Fibroblast of upper back skin (primary cell): ENCODE data around the gene LRRC1.

Experiments used
- DNase-seq: peaks from one replicate; pipeline ENCODE4 v3.0.0-alpha.2; 2013

The LRRC1 gene

DNA sequence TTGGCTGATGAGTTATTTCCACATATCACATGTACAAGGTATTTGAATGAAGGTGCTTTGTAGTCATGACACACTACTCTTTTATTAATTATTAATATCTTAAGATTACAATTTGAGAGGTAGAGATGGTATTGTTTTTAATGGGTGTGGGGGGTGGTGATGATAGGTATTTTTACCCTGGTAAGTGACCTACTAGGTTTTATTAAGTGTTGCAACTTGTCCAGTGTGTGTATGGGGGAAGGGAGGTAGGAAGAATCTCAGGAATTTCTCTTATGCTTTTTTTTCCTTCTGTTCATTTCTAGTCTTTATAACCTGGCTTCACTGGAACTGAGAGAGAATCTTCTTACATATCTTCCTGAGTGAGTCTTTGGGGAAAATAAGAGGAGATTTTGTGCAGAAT is 101.4 kb downstream of the LRRC1 start:
- peak; percentile 65 for DNase-seq

GRCh38 chr6:53898026-53898795 is 103.4 kb downstream of the LRRC1 start:
- DNase-seq = peak; percentile 35

DNA sequence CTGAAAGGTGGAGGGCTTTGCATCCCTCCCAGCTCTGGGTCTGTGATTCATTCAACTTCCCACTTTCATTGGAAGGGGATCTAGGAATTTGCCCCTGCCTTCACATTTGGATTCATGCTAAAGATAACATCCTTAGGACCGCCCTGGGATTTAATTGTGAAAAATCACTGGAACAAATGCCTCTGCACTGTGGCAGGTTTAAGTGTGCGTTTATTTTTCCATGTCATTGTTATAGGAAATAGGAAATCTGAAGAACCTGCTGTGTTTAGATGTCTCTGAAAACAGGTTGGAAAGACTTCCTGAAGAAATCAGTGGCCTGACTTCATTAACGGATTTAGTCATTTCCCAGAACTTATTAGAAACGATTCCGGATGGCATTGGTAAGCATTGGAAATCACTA is 104.7 kb downstream of the LRRC1 start:
- no peak for DNase-seq

DNA sequence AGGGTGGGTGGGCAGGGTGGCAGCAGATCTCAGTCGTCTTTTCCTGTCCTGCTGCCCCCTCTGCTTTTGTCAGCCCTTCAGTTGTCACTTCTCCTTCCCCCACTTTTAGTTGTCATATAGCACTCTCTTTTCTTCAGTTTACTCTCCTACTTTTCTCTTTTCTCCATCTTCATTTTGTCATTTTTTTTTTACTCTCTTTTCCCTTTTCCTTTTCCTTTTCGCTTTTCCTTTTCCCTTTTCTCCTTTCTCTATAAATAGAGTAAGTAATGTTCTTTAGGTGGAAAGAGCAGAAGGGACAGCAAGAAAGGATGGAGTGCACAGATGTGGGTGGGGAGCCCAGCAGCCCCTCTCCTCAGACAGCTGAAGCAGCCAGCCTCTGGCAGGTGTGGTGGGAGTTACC is 108.6 kb downstream of the LRRC1 start:
- DNase-seq = no peak

DNA sequence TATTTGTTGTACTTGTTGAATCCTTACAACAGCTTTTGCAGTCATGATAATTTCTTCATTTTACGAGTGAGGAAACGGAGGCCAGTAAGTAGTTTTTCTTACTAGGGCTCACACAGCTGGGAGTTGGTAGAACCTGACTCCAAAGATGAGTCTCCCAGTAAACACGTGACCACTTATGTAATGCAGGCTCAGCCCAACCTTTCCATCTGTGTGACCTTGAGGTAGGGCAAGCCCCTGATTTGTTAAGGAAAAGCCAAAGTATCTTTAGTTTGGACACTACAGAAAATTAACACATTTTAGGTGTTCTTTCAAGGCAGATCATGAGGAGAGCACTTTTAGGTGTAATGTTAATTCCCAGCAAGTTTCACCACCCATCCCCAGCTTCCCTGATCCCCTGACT is 111.3 kb downstream of the LRRC1 start:
- DNase-seq = no peak

DNA sequence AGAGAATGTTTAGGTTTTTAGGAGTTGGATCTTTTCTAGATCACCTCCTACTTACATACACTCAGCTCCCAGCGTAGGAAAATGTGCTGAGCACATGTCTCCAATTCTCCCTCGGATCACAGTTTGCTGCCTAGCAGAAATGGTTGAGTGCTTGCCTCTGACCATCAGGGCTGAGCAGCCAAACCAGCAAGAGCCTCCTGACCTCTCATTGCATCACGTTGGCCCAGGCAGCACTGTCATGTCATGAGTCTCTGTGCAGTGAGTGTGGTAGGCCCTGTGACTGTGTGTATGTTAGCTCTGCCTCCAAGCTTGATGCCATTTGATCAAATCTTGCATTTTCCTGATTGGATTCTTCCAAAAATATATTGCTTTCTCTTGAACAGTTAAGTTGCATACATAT is 112.0 kb downstream of the LRRC1 start:
- DNase-seq = no peak

DNA sequence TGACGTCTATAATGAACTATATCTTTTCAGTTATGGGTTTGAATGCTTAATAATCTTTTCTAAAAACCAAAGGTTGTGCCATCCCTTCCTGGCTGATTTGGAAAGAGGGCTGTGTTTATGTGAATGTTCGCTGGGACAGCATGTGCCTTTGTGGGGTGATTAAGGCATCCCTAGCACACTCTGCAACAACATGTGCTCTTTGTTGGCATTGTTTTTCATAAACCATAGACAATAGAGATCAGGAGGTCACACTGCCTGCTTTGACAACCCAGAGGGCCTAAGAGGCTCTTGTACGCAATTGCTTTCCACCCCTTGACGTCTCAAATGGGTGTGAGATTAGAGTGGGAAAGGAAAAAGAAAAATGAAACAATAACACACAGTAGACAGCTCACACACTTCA is 116.0 kb downstream of the LRRC1 start:
- DNase-seq = no peak

- no peak for DNase-seq
These were observed 117.9 kb downstream of the LRRC1 start for GRCh38 chr6:53912661-53913060.

DNA sequence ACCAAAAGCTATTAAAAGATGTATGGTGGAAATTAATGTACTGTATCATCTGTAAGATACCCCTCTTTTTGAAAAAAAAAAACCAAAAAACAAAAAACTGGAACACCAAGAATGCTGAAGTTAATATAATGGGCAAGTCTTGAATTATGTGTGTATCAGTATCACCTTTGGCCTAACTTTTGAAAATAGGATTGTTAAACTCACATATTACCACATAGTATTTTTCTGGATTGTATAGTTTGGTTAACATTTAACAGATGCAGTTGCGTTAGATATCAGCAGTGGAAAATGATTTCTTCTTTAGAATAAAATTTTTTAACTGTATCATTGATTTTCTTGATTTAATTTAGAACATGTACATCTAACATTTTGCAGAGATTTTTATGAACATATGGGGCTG is 118.5 kb downstream of the LRRC1 start:
- DNase-seq = no peak

GRCh38 chr6:53915026-53915691 is 120.4 kb downstream of the LRRC1 start:
- DNase-seq = no peak

DNA sequence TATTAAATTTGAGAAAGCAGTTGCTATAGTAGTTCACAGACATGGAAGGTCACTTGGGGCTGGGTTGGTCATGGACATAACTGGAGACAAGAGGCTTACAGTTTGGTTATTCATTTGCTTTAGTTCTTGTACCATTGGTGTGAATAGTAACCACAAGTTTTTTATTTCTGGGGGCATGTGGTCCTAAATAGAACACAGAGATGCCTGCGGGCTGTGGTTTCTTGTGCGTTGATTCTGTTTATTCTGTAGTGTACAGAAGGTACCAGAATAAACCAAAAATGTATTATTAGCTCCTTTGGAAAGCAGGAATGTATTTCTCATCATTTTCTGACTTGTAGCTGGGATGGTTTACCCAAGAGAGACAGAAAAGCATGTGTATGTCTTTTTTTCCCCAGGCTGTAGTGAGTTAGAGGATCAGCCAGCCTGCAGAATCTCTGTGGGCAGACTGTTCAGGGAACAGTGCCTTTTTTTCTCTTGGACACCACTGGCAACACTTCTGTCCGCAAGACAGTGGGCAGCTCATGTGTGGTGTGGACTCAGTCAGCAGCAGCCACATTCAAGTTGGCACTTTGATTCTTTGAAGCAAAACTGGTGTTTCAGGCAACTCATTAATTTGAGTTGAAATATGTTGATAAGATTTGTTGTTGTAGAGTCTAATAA is 122.1 kb downstream of the LRRC1 start:
- DNase-seq = no peak

GRCh38 chr6:53917464-53917842 is 122.6 kb downstream of the LRRC1 start:
- DNase-seq = no peak

GRCh38 chr6:53918854-53919510 is 124.2 kb downstream of the LRRC1 start:
- no peak for DNase-seq

DNA sequence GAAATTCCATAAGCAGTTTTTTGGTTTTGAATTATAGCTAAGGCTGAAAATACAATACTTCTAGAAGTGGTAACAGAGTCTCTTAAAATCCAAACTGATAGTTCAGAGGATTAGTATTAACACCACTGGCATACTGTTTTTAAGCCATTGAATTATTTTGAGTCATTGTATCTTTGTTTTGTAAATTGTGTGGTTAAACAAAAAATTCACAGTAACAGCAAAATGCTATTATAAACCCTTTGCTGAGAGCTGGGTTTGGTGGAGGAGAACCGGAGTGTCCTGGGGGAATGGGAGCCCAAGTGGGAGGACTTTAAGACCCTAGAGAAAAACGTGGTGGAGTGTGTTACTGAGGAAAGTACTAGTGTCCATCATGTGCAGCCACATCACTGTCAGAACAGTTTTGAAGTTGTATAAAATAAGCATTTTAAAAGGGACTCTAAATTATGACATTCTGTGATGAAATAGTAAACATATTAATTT is 125.1 kb downstream of the LRRC1 start:
- DNase-seq = no peak

- DNase-seq = no peak
These were observed 126.1 kb downstream of the LRRC1 start for GRCh38 chr6:53920881-53921280.

DNA sequence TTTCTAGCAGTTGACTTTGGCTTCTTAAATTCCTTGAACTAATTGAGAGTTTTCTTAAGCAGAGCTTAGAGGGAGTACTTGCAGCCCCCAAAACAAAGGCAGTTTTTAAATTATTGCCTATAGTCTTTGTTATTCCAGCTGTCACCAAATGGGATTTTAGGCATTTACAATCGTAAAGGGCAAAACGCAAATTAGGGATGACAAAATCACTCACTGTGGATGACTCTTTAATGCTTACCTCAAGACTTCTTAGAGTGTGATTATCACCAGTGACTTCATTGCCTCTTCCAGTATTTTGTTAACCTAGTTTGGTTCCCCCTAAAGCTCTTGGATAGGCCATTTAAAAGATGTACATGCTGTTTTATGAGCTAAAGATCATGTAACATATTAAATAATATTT is 126.8 kb downstream of the LRRC1 start:
- no peak for DNase-seq

GRCh38 chr6:53922539-53922981 is 127.8 kb downstream of the LRRC1 start:
- peak; percentile 22 for DNase-seq

DNA sequence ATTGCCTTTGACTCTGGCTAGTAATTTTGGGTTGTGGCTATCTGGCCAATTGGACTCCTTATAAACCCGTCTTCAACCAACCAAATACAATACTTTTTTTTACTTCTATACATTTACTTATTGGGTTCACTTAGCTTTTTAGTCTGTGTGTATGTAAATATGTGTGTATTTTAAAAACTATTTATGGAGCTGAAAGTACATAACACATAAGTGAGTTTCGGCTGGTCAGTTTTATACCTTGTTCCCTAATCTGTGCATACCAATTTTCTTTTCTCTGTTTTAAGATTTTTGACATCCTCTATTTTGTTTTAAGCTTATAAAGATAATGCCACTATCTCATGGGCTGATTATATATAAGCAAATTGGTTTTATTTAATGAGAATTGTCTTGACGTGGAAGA is 129.5 kb downstream of the LRRC1 start:
- no peak for DNase-seq

GRCh38 chr6:53924821-53925422 is 130.1 kb downstream of the LRRC1 start:
- no peak for DNase-seq

- DNase-seq = no peak
These were observed 131.1 kb downstream of the LRRC1 start for GRCh38 chr6:53925891-53926290.

- DNase-seq = peak; percentile 37
These were observed 131.7 kb downstream of the LRRC1 start for GRCh38 chr6:53926505-53926904.

DNA sequence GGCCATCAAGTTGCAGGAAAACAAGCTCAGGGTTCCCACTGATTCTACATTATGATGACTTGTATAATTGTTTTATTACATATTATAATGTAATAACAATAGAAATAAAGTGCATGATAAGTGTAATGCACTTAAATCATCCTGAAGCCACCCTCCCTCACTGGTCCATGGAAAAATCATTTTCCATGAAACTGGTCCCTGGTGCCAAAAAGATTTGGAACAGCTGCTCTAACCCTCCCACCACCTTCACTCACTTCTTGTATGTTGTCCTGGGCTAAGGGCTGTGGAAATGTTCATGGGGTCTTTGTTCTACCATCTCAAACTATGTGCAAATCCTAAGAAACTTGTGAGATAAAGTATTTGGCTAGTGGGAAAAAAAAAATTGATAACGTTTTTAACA is 133.8 kb downstream of the LRRC1 start:
- no peak for DNase-seq
